MM.1S (cell line): ENCODE measurements around the gene NDUFB5.

Experiments used
- DNase-seq: peaks from one replicate; pipeline ENCODE4 v3.0.0-alpha.2; 2015
- H2AFZ ChIP-seq: fragments of 300-600 bp; sonication (generic); 2 replicates; pipeline ENCODE4 v1.6.0; 2016; ENCODE audit warnings: antibody characterized with exemption, low read length
- H3F3A ChIP-seq: fragments of 300-600 bp; sonication (generic); 2 replicates; pipeline ENCODE4 v1.6.1; 2016; ENCODE audit warnings: mild to moderate bottlenecking, antibody characterized with exemption, low read length, moderate library complexity, mixed read lengths; ENCODE audit not compliant: insufficient read depth
- H3K27ac ChIP-seq: fragments of 300-600 bp; sonication (generic); 2 replicates; pipeline ENCODE4 v1.5.1; 2016; ENCODE audit warnings: mild to moderate bottlenecking, low read length
- H3K27me3 ChIP-seq: fragments of 300-600 bp; sonication (generic); replicated peaks from 2 replicates; pipeline ENCODE4 v1.6.0; 2016; ENCODE audit warnings: low read length; ENCODE audit not compliant: insufficient read depth
- H3K36me3 ChIP-seq: fragments of 300-600 bp; sonication (generic); replicated peaks from 2 replicates; pipeline ENCODE4 v1.6.1; 2016; ENCODE audit warnings: mild to moderate bottlenecking, low read length, mixed read lengths; ENCODE audit not compliant: insufficient read depth
- H3K4me1 ChIP-seq: fragments of 300-600 bp; sonication (generic); 2 replicates; pipeline ENCODE4 v1.6.1; 2016; ENCODE audit warnings: low read length, mixed read lengths
- H3K4me2 ChIP-seq: fragments of 300-600 bp; sonication (generic); 2 replicates; pipeline ENCODE4 v1.6.0; 2016; ENCODE audit warnings: low read depth, low read length
- H3K4me3 ChIP-seq: fragments of 300-600 bp; sonication (generic); 2 replicates; pipeline ENCODE4 v1.5.1; 2016; ENCODE audit warnings: low read length, mixed read lengths
- H3K79me2 ChIP-seq: fragments of 300-600 bp; sonication (generic); 2 replicates; pipeline ENCODE4 v1.6.1; 2016; ENCODE audit warnings: mixed run types, low read length, mixed read lengths
- H3K9ac ChIP-seq: fragments of 300-600 bp; sonication (generic); 2 replicates; pipeline ENCODE4 v1.6.1; 2016; ENCODE audit warnings: low read length, mixed read lengths
- H3K9me2 ChIP-seq: fragments of 300-600 bp; sonication (generic); replicated peaks from 2 replicates; pipeline ENCODE4 v1.6.1; 2016; ENCODE audit warnings: mild to moderate bottlenecking, low read length, mixed read lengths; ENCODE audit not compliant: insufficient read depth
- H3K9me3 ChIP-seq: fragments of 300-600 bp; sonication (generic); replicated peaks from 2 replicates; pipeline ENCODE4 v1.6.1; 2016; ENCODE audit warnings: mild to moderate bottlenecking, low read length, mixed read lengths; ENCODE audit not compliant: insufficient read depth
- H4K20me1 ChIP-seq: fragments of 300-600 bp; sonication (generic); 2 replicates; pipeline ENCODE4 v1.6.1; 2016; ENCODE audit warnings: mild to moderate bottlenecking, low read length, moderate library complexity, mixed read lengths; ENCODE audit not compliant: insufficient read depth
- EZH2 ChIP-seq: fragments of 300-600 bp; sonication (generic); optimal IDR thresholded peaks from 2 replicates; pipeline ENCODE3; 2017; ENCODE audit warnings: low read depth, mild to moderate bottlenecking, antibody characterized with exemption, low read length, mixed read lengths
- EZH2phosphoT487 ChIP-seq: fragments of 300-600 bp; sonication (generic); IDR thresholded peaks from 2 replicates; pipeline ENCODE4 v1.6.1; 2018; ENCODE audit warnings: antibody characterized with exemption, low read length
- TF ChIP-seq, protein P1 (sequence below): fragments of 300-600 bp; sonication (generic); IDR thresholded peaks from 2 replicates; pipeline ENCODE4 v1.5.1; 2016; ENCODE audit warnings: antibody characterized with exemption, low read length, mixed read lengths

NDUFB5 gene

DNA sequence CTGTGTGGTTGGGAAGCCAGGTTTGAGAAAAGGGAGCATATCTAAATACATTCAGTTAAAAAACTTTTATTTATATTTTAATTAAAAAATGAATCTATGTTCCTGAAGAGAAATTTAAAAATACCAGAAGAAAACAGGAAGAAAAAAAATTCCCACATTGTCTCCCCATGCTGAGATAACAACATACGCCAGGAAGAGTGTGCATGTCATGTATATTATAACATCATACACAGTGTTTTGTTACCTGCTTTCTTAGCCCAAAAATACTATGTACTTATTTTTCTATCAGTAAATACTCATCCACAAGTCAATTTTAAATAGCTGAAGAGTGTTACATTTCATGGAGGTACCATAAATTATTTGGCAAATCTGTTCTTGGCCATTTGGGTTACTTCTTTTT lies 66.7 kb downstream of the NDUFB5 start:
- no peaks in the 10 kb centered on the region for H3K9me2 ChIP-seq
- H3K4me2 ChIP-seq = no peak overlapping the region
- no peaks in the 10 kb centered on the region for H3K36me3 ChIP-seq
- no peak overlapping the region for H3K9ac ChIP-seq
- H3K27ac ChIP-seq = no peak overlapping the region
- no peak overlapping the region for H2AFZ ChIP-seq
- no peaks in the 10 kb centered on the region for H3K4me1 ChIP-seq
- no peaks in the 10 kb centered on the region for H4K20me1 ChIP-seq
- H3K79me2 ChIP-seq = peaks cover 91% of the 10 kb centered on the region
- no peak for TF ChIP-seq EZH2phosphoT487
- no peak overlapping the region for H3K4me3 ChIP-seq
- H3K27me3 ChIP-seq = no peaks in the 10 kb centered on the region
- no peaks in the 10 kb centered on the region for H3F3A ChIP-seq
- no peak for DNase-seq
- H3K9me3 ChIP-seq = no peaks in the 10 kb centered on the region

GRCh38 chr3:179671747-179672242 lies 67.2 kb downstream of the NDUFB5 start:
- Histone ChIP-seq H3F3A (no peaks in the 10 kb centered on the region), H4K20me1 (no peaks in the 10 kb centered on the region), H3K27me3 (no peaks in the 10 kb centered on the region), H2AFZ (no peak overlapping the region), H3K4me1 (no peaks in the 10 kb centered on the region), H3K36me3 (no peaks in the 10 kb centered on the region), H3K27ac (no peak overlapping the region), H3K9me3 (no peaks in the 10 kb centered on the region), H3K4me3 (no peak overlapping the region), H3K79me2 (peaks cover 91% of the 10 kb centered on the region), H3K4me2 (no peak overlapping the region), H3K9ac (no peak overlapping the region), H3K9me2 (no peaks in the 10 kb centered on the region)
- TF ChIP-seq EZH2 (no peak), EZH2phosphoT487 (no peak)
- TF ChIP-seq, protein P1, sequence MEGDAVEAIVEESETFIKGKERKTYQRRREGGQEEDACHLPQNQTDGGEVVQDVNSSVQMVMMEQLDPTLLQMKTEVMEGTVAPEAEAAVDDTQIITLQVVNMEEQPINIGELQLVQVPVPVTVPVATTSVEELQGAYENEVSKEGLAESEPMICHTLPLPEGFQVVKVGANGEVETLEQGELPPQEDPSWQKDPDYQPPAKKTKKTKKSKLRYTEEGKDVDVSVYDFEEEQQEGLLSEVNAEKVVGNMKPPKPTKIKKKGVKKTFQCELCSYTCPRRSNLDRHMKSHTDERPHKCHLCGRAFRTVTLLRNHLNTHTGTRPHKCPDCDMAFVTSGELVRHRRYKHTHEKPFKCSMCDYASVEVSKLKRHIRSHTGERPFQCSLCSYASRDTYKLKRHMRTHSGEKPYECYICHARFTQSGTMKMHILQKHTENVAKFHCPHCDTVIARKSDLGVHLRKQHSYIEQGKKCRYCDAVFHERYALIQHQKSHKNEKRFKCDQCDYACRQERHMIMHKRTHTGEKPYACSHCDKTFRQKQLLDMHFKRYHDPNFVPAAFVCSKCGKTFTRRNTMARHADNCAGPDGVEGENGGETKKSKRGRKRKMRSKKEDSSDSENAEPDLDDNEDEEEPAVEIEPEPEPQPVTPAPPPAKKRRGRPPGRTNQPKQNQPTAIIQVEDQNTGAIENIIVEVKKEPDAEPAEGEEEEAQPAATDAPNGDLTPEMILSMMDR = no peak
- no peak for DNase-seq

DNA sequence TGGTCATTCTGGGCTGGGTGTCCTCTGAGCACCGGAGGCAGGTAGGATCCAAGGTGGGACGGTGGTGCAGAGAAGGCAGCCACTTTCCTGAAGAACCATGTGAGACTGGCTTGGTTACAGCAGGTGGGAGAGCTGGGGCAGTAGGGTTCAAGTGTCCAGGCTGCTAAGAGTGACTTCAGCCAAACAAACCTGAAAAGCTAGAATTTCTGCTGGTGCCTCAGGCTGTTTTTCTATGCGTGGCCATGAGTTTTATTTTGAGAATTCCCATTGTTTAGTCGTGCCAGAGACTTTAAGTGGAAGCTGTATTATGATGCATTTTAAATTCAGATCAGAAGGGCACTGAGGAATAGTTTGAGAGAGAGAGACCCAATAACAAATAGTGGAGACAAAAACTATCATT lies 68.3 kb downstream of the NDUFB5 start:
- Histone ChIP-seq H3K4me1 (no peaks in the 10 kb centered on the region), H3K79me2 (peaks cover 90% of the 10 kb centered on the region), H3K9ac (no peak overlapping the region)

DNA sequence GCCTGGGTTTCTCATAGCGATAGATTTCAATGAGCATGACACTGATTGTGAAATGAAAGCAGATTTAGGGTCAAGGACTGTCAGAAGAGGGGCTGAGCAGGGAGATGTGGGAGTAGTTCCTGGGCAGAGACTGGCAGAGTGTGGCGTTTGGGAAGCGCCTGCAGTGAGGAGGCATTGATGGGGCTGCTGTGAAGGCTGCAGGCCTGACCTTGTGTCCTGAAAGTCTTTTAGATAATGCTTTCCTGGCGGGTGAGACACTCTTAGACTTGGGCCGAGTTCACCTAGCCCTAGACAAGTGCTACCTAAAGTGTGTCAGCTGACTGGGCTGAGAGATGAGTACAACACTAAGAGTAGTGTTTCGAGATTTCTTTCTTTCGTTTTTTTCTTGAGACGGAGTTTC lies 68.9 kb downstream of the NDUFB5 start:
- H3K4me2 ChIP-seq = no peak overlapping the region
- TF ChIP-seq EZH2 (no peak), EZH2phosphoT487 (no peak)
- TF ChIP-seq, protein P1 = no peak
- no peaks in the 10 kb centered on the region for H4K20me1 ChIP-seq
- H3K4me1 ChIP-seq = no peaks in the 10 kb centered on the region
- H3K9me3 ChIP-seq = no peaks in the 10 kb centered on the region
- no peak for DNase-seq
- H3K27me3 ChIP-seq = no peaks in the 10 kb centered on the region
- H3K9me2 ChIP-seq = no peaks in the 10 kb centered on the region
- H3F3A ChIP-seq = no peaks in the 10 kb centered on the region
- no peak overlapping the region for H2AFZ ChIP-seq
- H3K4me3 ChIP-seq = no peak overlapping the region
- no peak overlapping the region for H3K27ac ChIP-seq
- H3K79me2 ChIP-seq = peaks cover 90% of the 10 kb centered on the region
- H3K9ac ChIP-seq = no peak overlapping the region
- H3K36me3 ChIP-seq = no peaks in the 10 kb centered on the region

More for the DNA sequence above, 68.3 kb downstream of the NDUFB5 start:
- Histone ChIP-seq H3K9me3 (no peaks in the 10 kb centered on the region), H3K36me3 (no peaks in the 10 kb centered on the region), H2AFZ (no peak overlapping the region), H3K9me2 (no peaks in the 10 kb centered on the region), H3K27me3 (no peaks in the 10 kb centered on the region), H3F3A (no peaks in the 10 kb centered on the region), H3K4me2 (no peak overlapping the region), H4K20me1 (no peaks in the 10 kb centered on the region), H3K4me3 (no peak overlapping the region), H3K27ac (no peak overlapping the region)
- no peak for DNase-seq
- TF ChIP-seq, protein P1 = no peak
- no peak for TF ChIP-seq EZH2phosphoT487
- TF ChIP-seq EZH2 = no peak
